HEK293T (cell line): ENCODE results near the gene RALGAPB.

Source experiments
- ARNT ChIP-seq: fragments of 450-650 bp; IDR thresholded peaks from 2 replicates; pipeline ENCODE4 v1.6.1; 2017; ENCODE audit warnings: mild to moderate bottlenecking
- BHLHE40 ChIP-seq: fragments of 450-650 bp; IDR thresholded peaks from 2 replicates; pipeline ENCODE4 v1.6.1; 2016; ENCODE audit warnings: mild to moderate bottlenecking, moderate library complexity, borderline replicate concordance
- ELF4 ChIP-seq: fragments of 450-650 bp; IDR thresholded peaks from 2 replicates; pipeline ENCODE4 v1.6.1; 2017; ENCODE audit warnings: antibody characterized with exemption
- FOXA1 ChIP-seq: fragments of 450-650 bp; IDR thresholded peaks from 2 replicates; pipeline ENCODE4 v1.6.1; 2016; ENCODE audit warnings: mild to moderate bottlenecking
- FOXK2 ChIP-seq: fragments of 450-650 bp; IDR thresholded peaks from 2 replicates; pipeline ENCODE4 v1.6.1; 2016; ENCODE audit warnings: mild to moderate bottlenecking
- FOXM1 ChIP-seq: fragments of 450-650 bp; IDR thresholded peaks from 2 replicates; pipeline ENCODE4 v1.6.1; 2017; ENCODE audit warnings: mild to moderate bottlenecking, borderline replicate concordance
- NFRKB ChIP-seq: fragments of 450-650 bp; IDR thresholded peaks from 2 replicates; pipeline ENCODE4 v1.6.1; 2016; ENCODE audit warnings: mild to moderate bottlenecking, moderate library complexity
- TARDBP ChIP-seq: fragments of 450-650 bp; IDR thresholded peaks from 2 replicates; pipeline ENCODE4 v1.6.1; 2016
- ZNF384 ChIP-seq: fragments of 450-650 bp; IDR thresholded peaks from 2 replicates; pipeline ENCODE4 v1.6.1; 2016

GRCh38 chr20:38447251-38447661 is 25.4 kb upstream of the RALGAPB start:
- TF ChIP-seq BHLHE40 (no peak), ARNT (no peak), ZNF384 (no peak), TARDBP (no peak), FOXA1 (no peak), ELF4 (no peak), FOXM1 (no peak), NFRKB (no peak), FOXK2 (no peak)
